H1 (cell line): ENCODE data around the gene TCERG1L. TPM values are rescaled to one million over a fixed set of nuclear protein-coding genes. Genes with fewer than 3 reads are reported as not detected.
"Not testable (repeated sequence)": the region's sequence is repeated elsewhere in the genome, so short reads cannot be mapped to it uniquely, and the experiment has no call there.

Source experiments
- CTCF ChIA-PET: fragments of 300-600 bp; sonication (Branson Sonifier 250); formaldehyde crosslinking; loops from one replicate; lab custom pipeline; 2021; ENCODE audit not compliant: partially characterized antibody; lab: Charles Lee
- POLR2A ChIA-PET: fragments of 300-600 bp; sonication (Branson Sonifier 250); formaldehyde crosslinking; loops from one replicate; lab custom pipeline; 2021; ENCODE audit warnings: inconsistent platforms; ENCODE audit not compliant: partially characterized antibody; lab: Charles Lee
- DNase-seq, 2 experiments: peaks; one replicate each; pipeline versions ENCODE4 v3.0.0 to v3.0.0-alpha.2; 2010 to 2022; ENCODE audit warnings: low spot score in 2 of 2, low read depth in 1 of 2, mixed read lengths in 1 of 2
- FAIRE-seq: peaks from 2 replicates; lab custom pipeline; 2011; peaks lifted over from hg19 to GRCh38; lab: Jason Lieb, UNC
- H2AFZ ChIP-seq: 2 replicates; pipeline ENCODE4 v1.8.1; 2012; ENCODE audit warnings: low read length, inconsistent platforms
- H2AK5ac ChIP-seq: 2 replicates; pipeline ENCODE4 v1.6.1; 2013; ENCODE audit warnings: low read depth, low read length
- H2BK120ac ChIP-seq: replicated peaks from 2 replicates; pipeline ENCODE3; 2013; ENCODE audit warnings: low read depth, low read length, inconsistent platforms
- H2BK12ac ChIP-seq: 2 replicates; pipeline ENCODE4 v1.6.1; 2013; ENCODE audit warnings: low read depth, low read length
- H2BK15ac ChIP-seq: 2 replicates; pipeline ENCODE4 v1.6.1; 2013; ENCODE audit warnings: low read length
- H2BK20ac ChIP-seq: 2 replicates; pipeline ENCODE4 v1.6.1; 2013; ENCODE audit warnings: low read length
- H2BK5ac ChIP-seq: 2 replicates; pipeline ENCODE4 v1.6.1; 2013; ENCODE audit warnings: low read depth, low read length
- H3K14ac ChIP-seq: 2 replicates; pipeline ENCODE4 v1.6.1; 2013; ENCODE audit warnings: inconsistent platforms; ENCODE audit not compliant: insufficient read length
- H3K18ac ChIP-seq: 2 replicates; pipeline ENCODE4 v1.6.1; 2013; ENCODE audit warnings: low read length; ENCODE audit errors: extremely low read depth
- H3K23ac ChIP-seq: 2 replicates; pipeline ENCODE4 v1.6.1; 2013; ENCODE audit warnings: inconsistent platforms; ENCODE audit not compliant: insufficient read length
- H3K23me2 ChIP-seq: 2 replicates; pipeline ENCODE4 v1.6.1; 2013; ENCODE audit warnings: low read depth, low read length
- H3K27ac ChIP-seq: 2 replicates; pipeline ENCODE4 v1.6.1; 2011; ENCODE audit warnings: low read depth, low read length, inconsistent platforms
- H3K27me3 ChIP-seq, 4 experiments: replicated peaks in 1 of 4; 1 replicate in 1 of 4; 2 replicates in 3 of 4; pipeline versions ENCODE4 v1.6.1 to v1.8.1; 2011 to 2013; ENCODE audit warnings: low read length in 3 of 4, mild to moderate bottlenecking in 3 of 4, inconsistent platforms in 2 of 4, mixed read lengths in 2 of 4, moderate library complexity in 1 of 4; ENCODE audit not compliant: control insufficient read depth in 3 of 4, insufficient read depth in 3 of 4; ENCODE audit errors: extremely low read depth in 1 of 4
- H3K36me3 ChIP-seq, 4 experiments: 2 replicates each; pipeline versions ENCODE4 v1.6.1 to v1.8.1; 2011 to 2013; ENCODE audit warnings: mild to moderate bottlenecking in 4 of 4, low read length in 3 of 4, moderate library complexity in 2 of 4, control low read depth in 1 of 4, inconsistent platforms in 1 of 4; ENCODE audit not compliant: insufficient read depth in 4 of 4, control insufficient read depth in 2 of 4
- H3K4ac ChIP-seq: replicated peaks from 2 replicates; pipeline ENCODE3; 2013; ENCODE audit warnings: low read length, low read depth, mixed read lengths, inconsistent platforms; ENCODE audit not compliant: insufficient read length
- H3K4me1 ChIP-seq, 4 experiments: replicated peaks in 1 of 4; 1 replicate in 1 of 4; 2 replicates in 3 of 4; pipeline versions ENCODE4 v1.6.1 to v1.8.1; 2011 to 2013; ENCODE audit warnings: low read length in 3 of 4, inconsistent platforms in 2 of 4, mixed read lengths in 1 of 4; ENCODE audit not compliant: insufficient read depth in 4 of 4, control insufficient read depth in 3 of 4
- H3K4me2 ChIP-seq, 2 experiments: 2 replicates each; pipeline versions ENCODE4 v1.6.1 to v1.8.1; 2011 to 2013; ENCODE audit warnings: low read depth in 2 of 2, low read length in 2 of 2, control low read depth in 1 of 2, inconsistent platforms in 1 of 2, mild to moderate bottlenecking in 1 of 2; ENCODE audit not compliant: insufficient read depth in 1 of 2
- H3K4me3 ChIP-seq, 4 experiments: fragments of 200-600, 300-600 bp in 1 of 4; sonication (generic), shearing (Covaris generic), sonication (Bioruptor Twin) in 1 of 4; 2 replicates each; pipeline versions ENCODE4 v1.5.1 to v1.8.1; 2011 to 2016; ENCODE audit warnings: low read length in 4 of 4, low read depth in 3 of 4, control low read depth in 2 of 4, inconsistent platforms in 2 of 4, mild to moderate bottlenecking in 2 of 4, mixed read lengths in 1 of 4, moderate library complexity in 1 of 4; ENCODE audit not compliant: insufficient read depth in 2 of 4; ENCODE audit errors: extremely low read depth in 1 of 4
- H3K56ac ChIP-seq: replicated peaks from 2 replicates; pipeline ENCODE3; 2013; ENCODE audit warnings: low read depth, mild to moderate bottlenecking, mixed read lengths, low read length, inconsistent platforms; ENCODE audit not compliant: insufficient read length
- H3K79me1 ChIP-seq: 2 replicates; pipeline ENCODE4 v1.6.1; 2013; ENCODE audit warnings: low read depth, low read length, control low read depth
- H3K79me2 ChIP-seq, 2 experiments: 2 replicates each; pipeline versions ENCODE4 v1.6.1 to v1.8.1; 2012 to 2013; ENCODE audit warnings: low read length in 2 of 2, mild to moderate bottlenecking in 2 of 2, inconsistent platforms in 1 of 2; ENCODE audit not compliant: insufficient read depth in 2 of 2, control insufficient read depth in 1 of 2
- H3K9ac ChIP-seq, 4 experiments: replicated peaks in 1 of 4; 1 replicate in 1 of 4; 2 replicates in 3 of 4; pipeline versions ENCODE4 v1.6.1 to v1.8.1; 2011 to 2013; ENCODE audit warnings: low read depth in 3 of 4, low read length in 3 of 4, control low read depth in 2 of 4, mild to moderate bottlenecking in 2 of 4, moderate library complexity in 2 of 4, inconsistent platforms in 1 of 4; ENCODE audit errors: extremely low read depth in 1 of 4
- H3K9me3 ChIP-seq, 2 experiments: 2 replicates each; pipeline versions ENCODE4 v1.6.1 to v1.8.1; 2012 to 2013; ENCODE audit warnings: mild to moderate bottlenecking in 2 of 2, moderate library complexity in 2 of 2, control low read depth in 1 of 2, inconsistent platforms in 1 of 2, low read depth in 1 of 2, low read length in 1 of 2, mixed read lengths in 1 of 2; ENCODE audit not compliant: insufficient read depth in 2 of 2
- H4K20me1 ChIP-seq, 2 experiments: replicated peaks in 1 of 2; 2 replicates each; pipeline versions ENCODE3 to v1.8.1; 2011 to 2013; ENCODE audit warnings: inconsistent platforms in 2 of 2, low read length in 2 of 2, mild to moderate bottlenecking in 1 of 2; ENCODE audit not compliant: insufficient read depth in 2 of 2, control insufficient read depth in 1 of 2
- H4K5ac ChIP-seq: 2 replicates; pipeline ENCODE4 v1.6.1; 2013; ENCODE audit warnings: low read length, low read depth, mixed read lengths, inconsistent platforms; ENCODE audit not compliant: insufficient read length
- H4K8ac ChIP-seq: 2 replicates; pipeline ENCODE4 v1.8.0; 2013; ENCODE audit warnings: mild to moderate bottlenecking, moderate library complexity, low read length, inconsistent platforms; ENCODE audit not compliant: insufficient read depth; ENCODE audit errors: extremely low read depth
- H4K91ac ChIP-seq: replicated peaks from 2 replicates; pipeline ENCODE3; 2013; ENCODE audit warnings: low read length, mixed read lengths, inconsistent platforms; ENCODE audit not compliant: insufficient read length
- polyA plus RNA-seq, 7 experiments: library from polyadenylated mRNA; depleted of rRNA in 3 of 7; stranded (reverse) in 5 of 7; unstranded in 2 of 7; fragments of >200 nt in 5 of 7; fragments of 200-250 nt in 2 of 7; gene quantifications; 1 replicate in 5 of 7; 2 replicates in 1 of 7; 4 replicates in 1 of 7; pipeline versions ENCODE4 v1.2.1 to v1.2.3, GENCODE V29; 2011 to 2013; ENCODE audit warnings: missing spikeins in 2 of 7, mixed read lengths in 2 of 7
- total RNA-seq: library from RNA; stranded (reverse); fragmentation: NEBNext Ultra II Directional; extraction: Animal tissue kit (Norgen Biotek cat#: 25700); gene quantifications from 2 replicates; pipeline ENCODE4 v1.2.1, GENCODE V29; 2021

Gene TCERG1L
- total and polyA plus RNA-seq, 2 of the 8 experiments (the other 6 are each of a cell fraction or from before 2014, with no cell fraction given), result 3.9 to 6.9 TPM

DNA sequence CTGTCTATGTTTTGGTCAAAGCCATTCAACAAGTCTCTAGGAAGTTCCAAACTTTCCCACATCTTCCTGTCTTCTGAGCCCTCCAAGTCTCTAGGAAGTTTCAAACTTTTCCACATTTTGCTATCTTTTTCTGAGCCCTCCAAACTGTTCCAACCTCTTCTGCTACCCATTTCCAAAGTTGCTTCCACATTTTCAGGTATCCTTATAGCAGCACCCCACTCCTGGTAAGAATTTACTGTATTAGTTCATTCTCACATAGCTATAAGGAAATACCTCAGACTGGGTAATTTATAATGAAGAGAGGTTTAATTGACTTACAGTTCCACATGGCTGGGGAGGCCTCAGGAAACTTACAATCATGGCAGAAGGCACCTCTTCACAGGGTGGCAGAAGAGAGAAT, 159.1 kb downstream of the TCERG1L start:
- POLR2A ChIA-PET, H3K4me3 ChIP-seq, H3K14ac ChIP-seq, H4K91ac ChIP-seq, H2AK5ac ChIP-seq, H3K23ac ChIP-seq, H3K79me2 ChIP-seq, H3K9ac ChIP-seq, H4K8ac ChIP-seq, H3K4me1 ChIP-seq, H4K20me1 ChIP-seq, H3K27me3 ChIP-seq, H3K4me2 ChIP-seq, FAIRE-seq, H2BK20ac ChIP-seq, H3K79me1 ChIP-seq, H3K4ac ChIP-seq, H2BK15ac ChIP-seq, H2AFZ ChIP-seq, H2BK5ac ChIP-seq, H2BK120ac ChIP-seq, H3K9me3 ChIP-seq, H4K5ac ChIP-seq, H3K36me3 ChIP-seq, H3K56ac ChIP-seq, H3K23me2 ChIP-seq, H3K18ac ChIP-seq, H2BK12ac ChIP-seq, H3K27ac ChIP-seq, DNase-seq: not testable (repeated sequence)
- CTCF ChIA-PET, result interaction anchor here (2.0 kb wide), 1 partner anchor 10 kb away, joined by 7 read pairs; no protein-coding TSS in a partner anchor
